DOHH2 (cell line): Measurements from ENCODE around the gene IGFALS.

Experiments
- H3F3A ChIP-seq: fragments of 200-600 bp; sonication (generic), shearing (Covaris generic); 2 replicates; pipeline ENCODE4 v1.6.0; 2016; ENCODE audit warnings: antibody characterized with exemption, mild to moderate bottlenecking; ENCODE audit not compliant: control insufficient read depth, insufficient read depth
- H3K27ac ChIP-seq: fragments of 200-600 bp; sonication (generic); 2 replicates; pipeline ENCODE4 v1.5.1; 2014; ENCODE audit warnings: low read depth, mild to moderate bottlenecking, low read length, moderate library complexity
- H3K27me3 ChIP-seq: fragments of 200-600 bp; sonication (generic); 2 replicates; pipeline ENCODE4 v1.6.1; 2014; ENCODE audit warnings: mild to moderate bottlenecking, low read length, mixed read lengths; ENCODE audit not compliant: control insufficient read depth
- H3K36me3 ChIP-seq: fragments of 200-600 bp; sonication (generic); 2 replicates; pipeline ENCODE4 v1.6.1; 2014; ENCODE audit warnings: mild to moderate bottlenecking, low read length, moderate library complexity, mixed read lengths; ENCODE audit not compliant: control insufficient read depth
- H3K4me1 ChIP-seq: fragments of 200-600 bp; sonication (generic); 2 replicates; pipeline ENCODE4 v1.6.1; 2014; ENCODE audit warnings: mild to moderate bottlenecking, low read length, mixed read lengths; ENCODE audit not compliant: control insufficient read depth
- H3K4me2 ChIP-seq: fragments of 200-600 bp; sonication (generic); 2 replicates; pipeline ENCODE4 v1.6.0; 2014; ENCODE audit warnings: mild to moderate bottlenecking, low read length, moderate library complexity
- H3K4me3 ChIP-seq: fragments of 200-600 bp; sonication (generic); 2 replicates; pipeline ENCODE4 v1.5.1; 2014; ENCODE audit warnings: mild to moderate bottlenecking, low read length, mixed read lengths
- H3K79me2 ChIP-seq: fragments of 200-600 bp; sonication (generic); 2 replicates; pipeline ENCODE4 v1.6.1; 2014; ENCODE audit warnings: mild to moderate bottlenecking, low read length, mixed read lengths; ENCODE audit not compliant: control insufficient read depth
- H3K9me2 ChIP-seq: fragments of 200-600 bp; sonication (generic); replicated peaks from 2 replicates; pipeline ENCODE4 v1.6.1; 2014; ENCODE audit warnings: mild to moderate bottlenecking, low read length, mixed read lengths; ENCODE audit not compliant: control insufficient read depth
- H3K9me3 ChIP-seq: fragments of 200-600 bp; sonication (generic); 2 replicates; pipeline ENCODE4 v1.6.1; 2014; ENCODE audit warnings: antibody characterized with exemption, low read length, mixed read lengths; ENCODE audit not compliant: control insufficient read depth, insufficient read depth
- H4K20me1 ChIP-seq: fragments of 200-600 bp; sonication (generic); 2 replicates; pipeline ENCODE4 v1.6.0; 2014; ENCODE audit warnings: low read depth, mild to moderate bottlenecking, antibody characterized with exemption, low read length, moderate library complexity; ENCODE audit not compliant: control insufficient read depth, insufficient read depth
- EZH2phosphoT487 ChIP-seq: fragments of 200-600 bp; sonication (generic); IDR thresholded peaks from 2 replicates; pipeline ENCODE4 v1.6.1; 2017; ENCODE audit warnings: borderline replicate concordance, mild to moderate bottlenecking, antibody characterized with exemption, low read length, moderate library complexity, mixed read lengths
- TF ChIP-seq, protein P1 (sequence below): fragments of 200-600 bp; sonication (generic); IDR thresholded peaks from one replicate; pipeline ENCODE4 v1.5.1; 2014; ENCODE audit warnings: antibody characterized with exemption, mild to moderate bottlenecking, low read depth, low read length; ENCODE audit not compliant: poor library complexity, severe bottlenecking

Gene IGFALS

DNA sequence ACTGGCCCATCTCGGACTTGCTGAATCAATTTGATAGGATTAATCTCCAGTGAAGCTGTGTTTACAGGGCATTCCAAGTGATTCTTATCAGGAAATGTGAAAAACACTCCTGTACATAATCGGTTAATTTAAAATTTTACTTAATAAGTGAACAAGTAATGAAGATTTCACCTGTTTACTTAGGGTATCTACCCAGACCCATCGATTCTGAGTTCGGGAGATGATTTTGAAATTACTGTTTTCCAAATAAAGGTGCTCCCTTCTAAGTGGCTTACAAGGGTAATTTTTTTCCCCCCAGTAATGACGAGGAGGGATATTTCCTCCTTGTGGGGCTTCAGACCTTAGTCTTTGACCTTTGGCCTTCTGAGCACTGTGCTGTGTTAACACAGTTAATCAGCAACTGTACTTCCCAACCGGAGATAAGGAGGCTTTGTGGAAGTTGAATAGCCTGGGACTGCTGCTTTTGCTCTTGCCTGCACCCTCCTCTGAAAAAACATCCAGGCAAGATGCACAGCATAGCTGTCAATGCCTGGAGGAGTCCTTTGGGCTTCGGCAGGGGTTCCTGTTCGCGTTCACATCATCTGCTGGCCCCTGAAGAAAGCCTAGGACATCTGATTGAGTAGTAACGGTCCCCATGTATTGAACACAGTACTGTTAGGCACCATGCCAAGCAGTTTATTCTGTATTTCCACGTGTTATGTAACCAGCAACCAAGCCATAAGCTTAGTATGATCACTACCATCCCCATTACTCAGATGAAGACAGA is 35.3 kb upstream of the IGFALS start:
- Histone ChIP-seq H3K36me3 (no peaks in the 10 kb centered on the region), H3K4me3 (peak overlapping the region; percentile 18; the same call in 1 of the 2 replicates), H3K27ac (no peak overlapping the region), H3K4me2 (peak overlapping the region; percentile 74), H3F3A (peaks cover 10% of the 10 kb centered on the region; the same call in 1 of the 2 replicates), H3K4me1 (peaks cover 24% of the 10 kb centered on the region), H3K79me2 (peaks cover 27% of the 10 kb centered on the region), H3K27me3 (no peaks in the 10 kb centered on the region), H3K9me2 (no peaks in the 10 kb centered on the region), H4K20me1 (0 out of 2 replicates have a peak, but pooled peaks cover 3% of the 10 kb centered on the region), H3K9me3 (no peaks in the 10 kb centered on the region)
- TF ChIP-seq, protein P1, sequence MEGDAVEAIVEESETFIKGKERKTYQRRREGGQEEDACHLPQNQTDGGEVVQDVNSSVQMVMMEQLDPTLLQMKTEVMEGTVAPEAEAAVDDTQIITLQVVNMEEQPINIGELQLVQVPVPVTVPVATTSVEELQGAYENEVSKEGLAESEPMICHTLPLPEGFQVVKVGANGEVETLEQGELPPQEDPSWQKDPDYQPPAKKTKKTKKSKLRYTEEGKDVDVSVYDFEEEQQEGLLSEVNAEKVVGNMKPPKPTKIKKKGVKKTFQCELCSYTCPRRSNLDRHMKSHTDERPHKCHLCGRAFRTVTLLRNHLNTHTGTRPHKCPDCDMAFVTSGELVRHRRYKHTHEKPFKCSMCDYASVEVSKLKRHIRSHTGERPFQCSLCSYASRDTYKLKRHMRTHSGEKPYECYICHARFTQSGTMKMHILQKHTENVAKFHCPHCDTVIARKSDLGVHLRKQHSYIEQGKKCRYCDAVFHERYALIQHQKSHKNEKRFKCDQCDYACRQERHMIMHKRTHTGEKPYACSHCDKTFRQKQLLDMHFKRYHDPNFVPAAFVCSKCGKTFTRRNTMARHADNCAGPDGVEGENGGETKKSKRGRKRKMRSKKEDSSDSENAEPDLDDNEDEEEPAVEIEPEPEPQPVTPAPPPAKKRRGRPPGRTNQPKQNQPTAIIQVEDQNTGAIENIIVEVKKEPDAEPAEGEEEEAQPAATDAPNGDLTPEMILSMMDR: no peak
- no peak for TF ChIP-seq EZH2phosphoT487

GRCh38 chr16:1826691-1827573 is 33.4 kb upstream of the IGFALS start, which contains the start of the genes FAHD1 and HAGH:
Gene FAHD1, plus strand, starts transcription at chr16:1827206. Its CDS starts 33 bp downstream, at chr16:1827239.
Gene HAGH, minus strand, starts transcription at chr16:1826825. Its CDS starts 38 bp downstream, at chr16:1826787.
- peaks cover 27% of the 10 kb centered on the region for H3K79me2 ChIP-seq
- H3K4me3 ChIP-seq: peak within 1 kb of the TSS; percentile 91
- peaks cover 10% of the 10 kb centered on the region; the same call in 1 of the 2 replicates for H3F3A ChIP-seq
- H3K27ac ChIP-seq: no peak within 1 kb of the TSS
- H3K9me2 ChIP-seq: no peaks in the 10 kb centered on the region
- H3K27me3 ChIP-seq: no peaks in the 10 kb centered on the region
- peak within 1 kb of the TSS; percentile 94 for H3K4me2 ChIP-seq
- no peaks in the 10 kb centered on the region for H3K9me3 ChIP-seq
- TF ChIP-seq, protein P1: no peak
- no peak for TF ChIP-seq EZH2phosphoT487
- peaks cover 24% of the 10 kb centered on the region for H3K4me1 ChIP-seq
- H4K20me1 ChIP-seq: 0 out of 2 replicates have a peak, but pooled peaks cover 3% of the 10 kb centered on the region
- H3K36me3 ChIP-seq: no peaks in the 10 kb centered on the region

DNA sequence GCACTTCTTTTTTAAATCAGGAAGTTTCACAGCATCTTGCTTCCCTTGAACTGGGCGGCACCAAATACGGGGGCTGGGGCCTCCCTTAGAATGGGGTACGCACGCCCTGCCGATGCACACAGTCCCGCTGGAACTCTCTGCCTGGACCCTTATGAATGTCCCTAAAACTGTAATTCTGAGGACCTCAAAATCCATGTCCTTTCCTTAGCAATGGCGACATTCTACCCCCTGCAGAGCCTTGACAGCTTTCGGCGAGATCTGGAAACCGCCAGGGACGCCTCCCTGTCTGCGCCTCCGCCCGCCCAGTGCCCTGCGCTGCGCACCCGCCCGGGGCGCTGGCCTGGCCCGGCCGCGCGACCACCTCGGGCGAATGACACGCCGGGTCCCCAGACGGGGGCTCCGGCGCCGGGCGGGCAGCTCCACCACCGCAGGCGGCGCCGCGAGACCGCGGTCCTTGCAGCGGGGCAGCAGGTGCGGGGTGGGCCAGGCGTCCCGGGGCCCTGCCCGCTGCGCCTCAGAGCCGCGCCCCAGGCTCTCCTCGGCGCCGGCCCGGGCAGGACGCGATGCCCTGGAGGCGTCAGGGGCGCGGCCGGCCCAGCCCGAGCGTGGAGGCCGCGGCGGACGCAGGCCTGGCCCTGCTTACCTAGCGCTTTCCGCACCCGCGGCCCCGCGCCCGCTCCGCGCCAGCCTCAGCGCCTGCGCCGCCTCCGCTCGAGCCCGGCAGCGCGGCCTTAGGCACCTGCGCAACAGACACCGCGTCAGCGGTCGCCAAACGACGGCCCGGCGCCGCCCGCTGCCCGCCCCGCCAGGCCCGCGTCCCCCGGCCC is 32.6 kb upstream of the IGFALS start:
- TF ChIP-seq EZH2phosphoT487: no peak
- TF ChIP-seq, protein P1: no peak
- H3K9me3 ChIP-seq: no peaks in the 10 kb centered on the region
- peaks cover 27% of the 10 kb centered on the region for H3K79me2 ChIP-seq
- no peaks in the 10 kb centered on the region for H3K9me2 ChIP-seq
- H4K20me1 ChIP-seq: 0 out of 2 replicates have a peak, but pooled peaks cover 3% of the 10 kb centered on the region
- peak overlapping the region; percentile 94 for H3K4me2 ChIP-seq
- no peaks in the 10 kb centered on the region for H3K27me3 ChIP-seq
- H3K36me3 ChIP-seq: no peaks in the 10 kb centered on the region
- H3K4me3 ChIP-seq: peak overlapping the region; percentile 91
- peaks cover 24% of the 10 kb centered on the region for H3K4me1 ChIP-seq
- H3F3A ChIP-seq: peaks cover 10% of the 10 kb centered on the region; the same call in 1 of the 2 replicates
- no peak overlapping the region for H3K27ac ChIP-seq
